Aorta (tissue), 5 donors: Measurements from ENCODE around the gene TRIM69. TPM values are rescaled to one million over a fixed set of nuclear protein-coding genes. Genes with fewer than 3 reads are reported as not detected.

Experiments
- ATAC-seq: fragments of 200-7000 bp; cut with Tn5 transposase; one replicate; pipeline ENCODE4 v1.9.1; 2022; ENCODE audit warnings: moderate library complexity; ENCODE audit not compliant: low FRiP score
- DNase-seq, 2 donors: peaks; one replicate each; pipeline ENCODE4 v3.0.0-alpha.2; 2020
- H3K27ac ChIP-seq, 2 donors: one replicate each; pipeline ENCODE4 v1.5.1; 2013; ENCODE audit warnings: low read length in 2 of 2, mild to moderate bottlenecking in 2 of 2, moderate library complexity in 2 of 2, control low read depth in 1 of 2, inconsistent platforms in 1 of 2, low read depth in 1 of 2
- H3K27me3 ChIP-seq, 2 donors: one replicate each; pipeline ENCODE4 v1.6.1; 2013; ENCODE audit warnings: control low read depth in 1 of 2, low read length in 1 of 2, mild to moderate bottlenecking in 1 of 2, moderate library complexity in 1 of 2; ENCODE audit not compliant: insufficient read depth in 2 of 2, control insufficient read depth in 1 of 2
- H3K36me3 ChIP-seq, 2 donors: one replicate each; pipeline ENCODE4 v1.6.1; 2013; ENCODE audit warnings: control low read depth in 1 of 2, low read length in 1 of 2, mild to moderate bottlenecking in 1 of 2; ENCODE audit not compliant: insufficient read depth in 2 of 2, control insufficient read depth in 1 of 2
- H3K4me1 ChIP-seq, 2 donors: one replicate each; pipeline ENCODE4 v1.6.1; 2013; ENCODE audit warnings: low read length in 2 of 2, control low read depth in 1 of 2, mild to moderate bottlenecking in 1 of 2, moderate library complexity in 1 of 2; ENCODE audit not compliant: insufficient read depth in 2 of 2, control insufficient read depth in 1 of 2
- H3K4me3 ChIP-seq, 2 donors: one replicate each; pipeline ENCODE4 v1.5.1; 2013; ENCODE audit warnings: low read length in 2 of 2, control low read depth in 1 of 2, mild to moderate bottlenecking in 1 of 2
- H3K9me3 ChIP-seq: one replicate; pipeline ENCODE4 v1.6.1; 2013; ENCODE audit warnings: mild to moderate bottlenecking, low read length; ENCODE audit not compliant: control insufficient read depth
- WGBS, 2 donors: extraction: QIAGEN DNeasy Blood & Tissue Kit; methylation state at CpG; one replicate each; pipeline ENCODE4 v1.1.7; 2013; 5-methylcytosine and 5-hydroxymethylcytosine counted together
- intact Hi-C, 2 donors: fragments of 100-400 bp; cut with DNase I; formaldehyde crosslinking; loops; one replicate each; pipeline versions ENCODE4 v1.14.2 to v1.15.0; 2022
- polyA plus RNA-seq, 2 donors: library from polyadenylated mRNA; stranded (reverse); fragments of 200-250 nt; gene quantifications; one replicate each; pipeline ENCODE4 v1.2.3, GENCODE V29; 2013
- total RNA-seq, 2 donors: library from RNA; stranded (reverse); fragmentation: NEBNext Ultra II Directional; extraction: Animal tissue kit (Norgen Biotek cat#: 25700); gene quantifications; one replicate each; pipeline ENCODE4 v1.2.1, GENCODE V29; 2021
- donor health status: healthy with polysubstance abuse.
- donor health status: Bipolar disorder and iron deficiency.
- donor health status: DM: no; HTN: no; CAD: no.
- donor health status: DM: no; HTN: no; CAD: no.
- donor health status: DM: yes; HTN: yes; CAD: no.

Gene TRIM69
- total and polyA plus RNA-seq, 4 donors: 15.0 to 28.6 (median 15.8) TPM

- no peaks in the 10 kb centered on the region for H3K9me3 ChIP-seq
- H3K4me1 ChIP-seq: no peaks in the 10 kb centered on the region
- H3K27ac ChIP-seq: no peak overlapping the region
- H3K4me3 ChIP-seq: no peak overlapping the region
- WGBS, 2 donors: 73 to 87% methylated on average over 1 of the region's 1 CpG
- H3K27me3 ChIP-seq: no peaks in the 10 kb centered on the region
- ATAC-seq (no peak), DNase-seq (no peak)
- H3K36me3 ChIP-seq: no peaks in the 10 kb centered on the region
- intact Hi-C loops: no loop called here
Observed at GRCh38 chr15:44705986-44706385, 30.3 kb upstream of the TRIM69 start.

- H3K9me3 ChIP-seq: no peaks in the 10 kb centered on the region
- H3K36me3 ChIP-seq: no peaks in the 10 kb centered on the region
- no peaks in the 10 kb centered on the region for H3K27me3 ChIP-seq
- DNase-seq (no peak), ATAC-seq (no peak)
- intact Hi-C loops: no loop called here
- 90 to 98% methylated on average over 2 of the region's 2 CpGs for WGBS, 2 donors
- H3K4me1 ChIP-seq: no peaks in the 10 kb centered on the region
- no peak overlapping the region for H3K27ac ChIP-seq
- H3K4me3 ChIP-seq: no peak overlapping the region
Observed at GRCh38 chr15:44706401-44706800, 29.9 kb upstream of the TRIM69 start.

- Histone ChIP-seq H3K9me3 (no peaks in the 10 kb centered on the region), H3K36me3 (no peaks in the 10 kb centered on the region), H3K27ac (no peak overlapping the region), H3K4me3 (no peak overlapping the region), H3K4me1 (no peaks in the 10 kb centered on the region), H3K27me3 (no peaks in the 10 kb centered on the region)
- 85 to 89% methylated on average over 2 of the region's 2 CpGs for WGBS, 2 donors
- no peak for DNase-seq
- intact Hi-C loops: no loop called here
- ATAC-seq: no peak
Observed at GRCh38 chr15:44706946-44707636, 29.2 kb upstream of the TRIM69 start.

GRCh38 chr15:44710236-44711095, 25.9 kb upstream of the TRIM69 start:
- peak in 1 of 2 donors; percentile 81 for DNase-seq
- Histone ChIP-seq H3K27me3 (no peaks in the 10 kb centered on the region), H3K4me3 (peak overlapping the region; percentile 73 to 91), H3K36me3 (peaks cover 0 to 1% of the 10 kb centered on the region in 2 donors), H3K27ac (peak overlapping the region; percentile 92), H3K9me3 (no peaks in the 10 kb centered on the region), H3K4me1 (peaks cover 0 to 1% of the 10 kb centered on the region in 2 donors)
- WGBS, 2 donors: 31 to 33% methylated on average over 11 of the region's 11 CpGs
- intact Hi-C loops: loop anchor here (2.0 to 5.0 kb wide), 2 partner anchors 18 to 48 kb away; partner anchors contain the start of gene SPG11 (in 2 of the 2)
- ATAC-seq: no peak

- H3K27me3 ChIP-seq: no peaks in the 10 kb centered on the region
- H3K27ac ChIP-seq: peak within 1 kb of the TSS; percentile 92 to 99
- intact Hi-C loops: loop anchor here (2.0 to 5.0 kb wide), 2 partner anchors 18 to 49 kb away; partner anchors contain the start of gene SPG11 (in 2 of the 2)
- peak; percentile 97 to 98 for DNase-seq
- WGBS, 2 donors: 0% methylated on average over 37 of the region's 37 CpGs
- no peaks in the 10 kb centered on the region for H3K9me3 ChIP-seq
- H3K36me3 ChIP-seq: peaks cover 0 to 4% of the 10 kb centered on the region in 2 donors
- peaks cover 0 to 1% of the 10 kb centered on the region in 2 donors for H3K4me1 ChIP-seq
- H3K4me3 ChIP-seq: peak within 1 kb of the TSS; percentile 77 to 96
- peak; percentile 97 for ATAC-seq
Observed at GRCh38 chr15:44711096-44711742, 25.1 kb upstream of the TRIM69 start, which contains the start of the genes B2M and PATL2. B2M (plus strand) TSS chr15:44711517; CDS start chr15:44711547, 30 bp downstream. PATL2 (minus strand) TSS chr15:44711323; CDS start chr15:44676490, 34,833 bp downstream.

- H3K27me3 ChIP-seq: no peaks in the 10 kb centered on the region
- ATAC-seq (peak; percentile 79), DNase-seq (peak in 1 of 2 donors; percentile 67)
- peak overlapping the region; percentile 77 to 96 for H3K4me3 ChIP-seq
- peak overlapping the region; percentile 88 to 99 for H3K27ac ChIP-seq
- WGBS, 2 donors: 0% methylated on average over 42 to 46 of the region's 46 CpGs
- peaks cover 0 to 7% of the 10 kb centered on the region in 2 donors for H3K36me3 ChIP-seq
- intact Hi-C loops: loop anchor here (2.0 to 5.0 kb wide), 2 partner anchors 17 to 50 kb away; partner anchors contain the start of gene SPG11 (in 2 of the 2)
- peaks cover 0 to 1% of the 10 kb centered on the region in 2 donors for H3K4me1 ChIP-seq
- H3K9me3 ChIP-seq: no peaks in the 10 kb centered on the region
Observed at GRCh38 chr15:44711743-44712345, 24.5 kb upstream of the TRIM69 start.

GRCh38 chr15:44712346-44713005, 23.9 kb upstream of the TRIM69 start:
- peaks cover 0 to 1% of the 10 kb centered on the region in 2 donors for H3K4me1 ChIP-seq
- H3K36me3 ChIP-seq: peaks cover 0 to 9% of the 10 kb centered on the region in 2 donors
- WGBS, 2 donors: 11 to 16% methylated on average over 24 of the region's 24 CpGs
- H3K9me3 ChIP-seq: no peaks in the 10 kb centered on the region
- H3K4me3 ChIP-seq: peak overlapping the region; percentile 77 to 96
- H3K27me3 ChIP-seq: no peaks in the 10 kb centered on the region
- ATAC-seq: peak; percentile 84
- DNase-seq: peak; percentile 77 to 83
- intact Hi-C loops: loop anchor here (5.0 kb wide), 1 partner anchor 50 kb away; the partner anchor contains the start of gene SPG11 (in 2 of the 2)
- peak overlapping the region in 1 of 2 donors; percentile 52 for H3K27ac ChIP-seq
